HG03558 (cell line): ENCODE results near the gene ENOX1.

Source experiments
- ATAC-seq: cut with Tn5 transposase; IDR thresholded peaks from one replicate; pipeline ENCODE4 v1.9.1; 2021; ENCODE audit warnings: moderate number of reproducible peaks; ENCODE audit not compliant: unreplicated experiment; ENCODE audit errors: extremely low read depth

Gene ENOX1

DNA sequence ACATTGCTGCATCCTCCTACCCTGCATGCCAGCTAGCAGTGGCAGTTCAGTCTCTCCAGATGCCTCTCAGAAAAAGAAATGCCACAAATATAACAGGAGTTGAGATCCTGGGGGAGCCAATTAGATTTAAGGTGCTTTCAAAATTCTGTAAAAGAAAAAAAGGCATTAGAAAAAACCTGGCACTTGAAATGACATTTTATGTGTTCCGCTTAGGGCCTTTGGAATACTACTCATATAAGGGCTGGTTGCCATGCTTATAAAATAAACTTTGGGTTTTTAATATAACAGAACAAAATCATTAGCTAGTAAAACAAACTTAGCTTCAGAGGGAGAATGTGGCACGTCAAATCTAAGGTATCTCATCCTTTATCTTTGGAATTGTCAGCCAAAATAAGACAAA lies 104.1 kb downstream of the ENOX1 start:
- no peak for ATAC-seq

DNA sequence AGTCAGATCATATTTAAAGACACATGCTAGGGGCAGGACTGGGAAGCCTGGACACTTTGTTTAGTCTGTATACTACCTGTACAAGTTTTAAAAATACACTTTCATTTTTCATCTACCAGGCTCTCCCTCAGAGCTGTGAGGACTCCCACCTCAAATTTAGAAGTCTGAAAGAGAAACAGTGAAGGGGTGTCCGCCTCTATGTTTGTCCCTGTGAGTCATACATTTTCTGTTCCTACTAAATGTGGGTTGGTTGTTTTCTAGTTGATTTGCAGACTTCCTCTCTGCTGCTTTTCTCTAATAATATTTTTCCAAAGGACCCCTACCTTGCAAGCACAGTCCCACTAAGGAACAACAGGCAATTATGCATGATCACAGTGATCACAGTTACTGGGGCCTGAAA lies 110.5 kb downstream of the ENOX1 start:
- peak; percentile 89 for ATAC-seq

DNA sequence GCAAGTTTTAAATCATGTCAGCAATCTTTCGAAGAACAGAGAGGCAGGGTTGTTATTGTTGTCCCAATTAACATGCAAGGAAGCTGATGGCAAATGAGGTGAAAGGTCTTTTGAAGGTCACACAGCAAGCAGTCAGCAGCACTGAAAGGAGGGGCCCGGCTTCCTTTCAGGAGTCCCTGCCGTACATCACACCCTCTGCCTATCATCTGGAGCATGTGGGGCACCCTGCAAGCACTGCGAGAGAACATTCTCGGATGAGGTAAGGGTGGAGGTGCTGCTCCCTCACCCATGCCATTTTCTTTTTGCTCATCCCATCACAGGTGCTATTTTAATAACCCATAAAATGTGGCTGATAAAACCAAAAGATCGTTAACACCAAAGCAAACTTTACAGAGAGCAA lies 111.2 kb downstream of the ENOX1 start:
- ATAC-seq: no peak

DNA sequence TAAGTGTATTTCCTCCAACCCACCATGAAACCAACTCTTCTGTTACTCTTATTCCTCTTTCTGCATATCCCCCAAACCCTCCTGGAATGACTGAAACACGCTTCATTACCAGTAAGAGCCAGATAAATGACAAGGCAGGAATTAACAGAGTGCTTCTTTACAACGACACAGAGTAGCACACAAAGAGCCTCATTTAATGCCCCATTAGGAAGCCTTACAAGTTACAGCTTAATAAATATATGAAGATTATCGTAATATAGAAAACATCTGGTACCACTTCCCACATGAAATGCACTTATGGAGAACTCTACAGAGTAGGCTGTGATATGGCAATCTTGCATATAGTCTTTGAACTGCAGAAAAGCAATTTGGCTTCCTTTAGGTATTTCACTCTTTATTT lies 116.8 kb downstream of the ENOX1 start:
- no peak for ATAC-seq

DNA sequence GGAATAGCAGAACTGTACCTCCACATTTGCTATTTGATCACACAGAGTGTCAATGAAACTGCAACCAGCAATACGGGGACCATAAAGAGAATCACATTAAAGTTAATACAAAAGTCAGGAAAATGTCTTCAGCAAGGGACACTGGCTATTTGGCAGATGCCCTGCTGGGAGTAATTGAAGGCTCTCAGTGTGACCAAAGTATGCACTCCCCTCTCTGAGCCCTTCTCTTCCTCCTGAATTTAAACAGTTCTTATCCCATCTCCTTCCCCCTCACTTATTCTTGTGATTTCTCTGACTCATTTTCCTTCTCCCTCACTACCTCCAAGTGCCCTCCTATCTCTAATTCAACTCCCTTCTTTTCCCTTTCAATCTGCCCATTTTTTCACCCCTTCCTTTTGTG lies 117.7 kb downstream of the ENOX1 start:
- ATAC-seq: no peak

DNA sequence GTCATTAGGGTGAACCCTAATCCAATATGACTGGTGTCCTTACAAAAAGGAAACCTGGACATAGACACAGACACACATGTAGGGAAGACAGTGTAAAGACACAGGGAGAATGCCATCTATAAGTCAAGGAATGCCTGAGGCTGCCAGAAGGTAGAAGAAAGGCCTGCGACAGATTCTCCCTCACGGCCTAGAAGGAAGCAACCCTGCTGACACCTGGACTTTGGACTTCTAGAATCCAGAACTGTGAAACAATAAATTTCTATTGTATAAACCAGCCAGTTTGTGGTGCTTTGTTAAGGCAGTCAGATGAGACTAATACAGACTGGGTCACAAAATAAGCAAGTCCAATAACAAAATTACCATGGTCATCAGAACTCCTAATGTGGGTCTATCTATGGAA lies 120.4 kb downstream of the ENOX1 start:
- ATAC-seq: no peak

DNA sequence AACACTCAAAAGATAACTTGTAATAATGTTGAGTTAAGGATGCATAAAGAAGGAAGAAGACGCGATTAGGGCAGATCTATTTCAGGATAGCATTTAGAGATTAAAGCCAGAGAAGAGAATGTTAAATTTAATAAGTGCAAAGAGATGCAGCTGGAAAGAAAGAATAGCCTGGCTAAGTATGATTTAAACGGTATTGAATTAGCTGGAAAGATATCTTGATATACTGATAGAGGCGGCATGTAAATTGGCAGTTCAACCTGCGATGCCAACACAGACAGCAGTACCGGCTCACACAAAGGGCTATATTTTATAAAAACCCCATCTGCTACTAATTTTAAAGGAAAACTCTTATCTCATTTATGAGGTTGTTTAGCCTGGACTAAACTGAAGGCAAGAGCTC lies 121.4 kb downstream of the ENOX1 start:
- no peak for ATAC-seq

DNA sequence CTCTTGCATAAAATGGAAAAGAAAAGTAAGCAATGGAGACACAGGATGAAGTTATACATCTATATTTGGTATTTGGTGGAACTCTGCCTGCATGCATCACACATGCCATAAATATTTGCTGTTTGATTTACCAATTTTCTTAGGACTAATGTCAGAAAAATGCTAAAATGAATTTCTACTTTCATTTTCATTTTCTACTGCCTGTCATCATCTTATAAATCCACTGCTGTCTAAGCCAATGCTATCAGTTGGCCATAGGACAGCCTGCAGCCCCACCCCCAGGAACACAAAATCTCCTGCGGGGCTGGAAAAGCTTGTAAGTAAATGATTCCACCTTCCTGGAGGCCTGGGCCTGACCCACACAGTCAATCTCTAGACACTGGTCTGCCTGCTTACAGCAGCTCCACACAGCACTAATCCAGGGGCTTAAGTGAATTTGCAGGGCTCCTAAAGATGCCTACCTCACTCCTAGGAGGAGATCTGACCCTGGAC lies 122.0 kb downstream of the ENOX1 start:
- no peak for ATAC-seq

DNA sequence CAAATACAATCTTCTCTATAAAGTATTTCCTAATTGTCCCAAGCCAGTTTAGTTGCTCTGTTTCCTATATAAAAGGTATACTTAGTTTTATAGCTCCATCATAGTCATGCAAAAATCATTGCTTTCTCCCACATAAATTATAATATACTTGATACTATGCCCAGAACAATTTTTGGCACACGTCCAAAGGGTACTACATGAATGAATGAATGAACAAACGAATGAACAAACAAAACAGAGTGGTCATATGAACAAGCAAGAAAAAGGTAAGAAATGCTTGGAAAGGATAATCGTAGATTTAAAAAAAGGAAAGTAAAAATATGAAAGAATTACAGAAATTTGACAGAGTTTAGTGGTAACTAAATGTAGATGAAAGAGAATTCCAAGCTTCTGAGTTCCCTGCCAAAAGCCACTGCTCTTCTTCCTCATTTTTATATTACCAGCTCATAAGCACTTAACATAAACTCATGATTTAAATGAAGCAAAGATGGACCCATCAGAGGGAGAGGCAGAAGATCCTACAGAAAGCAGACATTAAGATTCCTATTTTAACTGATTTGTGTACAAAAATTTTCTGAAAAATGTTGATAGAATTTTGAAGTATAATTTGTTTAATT lies 123.2 kb downstream of the ENOX1 start:
- no peak for ATAC-seq

DNA sequence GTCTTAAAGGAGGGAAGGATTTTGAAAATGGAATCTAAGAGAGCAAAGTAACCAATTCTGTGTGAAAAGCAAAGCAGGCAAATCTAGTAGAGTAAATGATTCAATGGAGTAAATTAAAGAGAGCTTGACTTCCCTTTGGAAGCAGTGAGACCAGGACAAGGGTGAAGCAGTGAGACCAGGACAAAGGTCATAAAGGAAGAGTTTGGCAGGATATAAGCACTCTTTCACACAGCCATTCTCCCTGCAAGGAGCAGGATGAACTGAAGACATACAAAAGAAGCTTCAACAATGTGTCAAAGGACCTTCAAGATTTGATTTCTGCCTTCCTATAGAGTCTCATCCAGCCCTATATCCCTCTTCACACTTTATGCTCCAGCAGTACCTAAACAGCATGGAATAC lies 123.8 kb downstream of the ENOX1 start:
- ATAC-seq: no peak

DNA sequence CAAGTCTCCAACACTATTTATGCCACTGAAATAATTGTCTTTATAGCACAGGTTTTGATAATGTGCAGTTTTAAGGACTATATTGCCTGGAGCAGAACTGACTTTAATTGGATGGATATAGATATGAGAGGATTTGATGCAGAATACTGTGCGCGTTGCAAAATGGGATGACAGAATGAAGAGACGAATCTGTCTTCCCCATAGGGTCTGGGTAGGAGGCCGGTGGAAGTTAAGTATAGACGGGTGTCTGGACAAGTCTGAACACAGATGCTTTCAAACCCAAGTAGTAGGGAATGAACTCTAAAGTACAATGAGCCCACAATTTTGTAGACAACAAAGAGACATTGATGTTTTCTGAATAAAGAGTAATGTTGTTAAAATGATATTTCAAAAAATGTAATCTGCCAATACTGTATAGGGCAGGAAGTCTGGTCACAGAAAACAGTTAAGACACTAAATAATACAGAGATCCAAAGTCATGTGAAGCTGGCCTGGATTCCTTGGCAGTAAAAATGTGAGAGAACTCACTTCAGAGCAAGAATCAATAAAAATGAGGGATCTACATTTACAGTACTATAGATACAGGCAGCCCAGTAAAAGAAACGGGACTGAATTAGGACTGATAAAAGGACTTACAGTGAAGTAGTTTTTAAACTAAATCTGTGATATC lies 125.5 kb downstream of the ENOX1 start:
- ATAC-seq: no peak

DNA sequence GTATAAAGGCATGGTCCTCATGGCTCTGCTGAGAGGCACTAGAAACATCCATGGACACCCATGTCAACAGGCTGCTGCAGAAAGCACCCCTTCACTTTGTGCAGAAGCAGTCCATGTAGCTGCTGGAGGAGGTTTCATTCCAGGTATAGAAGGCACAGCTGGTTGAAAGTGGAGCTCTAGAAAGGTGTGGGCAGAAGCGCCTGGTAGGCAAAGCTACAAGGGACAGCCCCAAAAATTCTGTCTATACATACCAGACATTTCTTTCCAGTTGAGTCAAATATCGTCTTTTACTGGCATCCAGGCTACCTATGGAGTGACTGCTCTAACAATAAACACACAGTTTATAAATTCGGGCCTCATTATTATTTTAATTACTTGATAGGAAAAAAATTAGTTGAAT lies 129.3 kb downstream of the ENOX1 start:
- ATAC-seq: no peak

DNA sequence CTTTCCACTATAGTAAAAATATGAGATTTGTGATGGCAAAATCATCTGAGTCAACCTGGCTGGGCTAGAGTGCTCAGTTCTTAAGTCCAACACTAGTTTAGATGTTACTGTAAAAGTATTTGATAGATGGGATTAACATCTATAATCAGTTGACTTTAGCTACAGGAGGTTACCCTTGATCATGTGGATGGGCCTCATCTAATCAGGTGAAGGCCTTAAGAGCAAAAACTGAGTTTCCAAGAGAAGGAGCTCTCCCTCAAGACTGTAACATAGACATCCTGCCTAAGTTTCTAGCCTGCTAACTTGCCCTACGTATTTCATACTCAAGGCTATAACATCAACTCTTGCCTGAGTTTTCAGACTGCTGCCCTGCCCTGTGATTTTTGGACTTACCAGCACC lies 132.8 kb downstream of the ENOX1 start:
- ATAC-seq: no peak

DNA sequence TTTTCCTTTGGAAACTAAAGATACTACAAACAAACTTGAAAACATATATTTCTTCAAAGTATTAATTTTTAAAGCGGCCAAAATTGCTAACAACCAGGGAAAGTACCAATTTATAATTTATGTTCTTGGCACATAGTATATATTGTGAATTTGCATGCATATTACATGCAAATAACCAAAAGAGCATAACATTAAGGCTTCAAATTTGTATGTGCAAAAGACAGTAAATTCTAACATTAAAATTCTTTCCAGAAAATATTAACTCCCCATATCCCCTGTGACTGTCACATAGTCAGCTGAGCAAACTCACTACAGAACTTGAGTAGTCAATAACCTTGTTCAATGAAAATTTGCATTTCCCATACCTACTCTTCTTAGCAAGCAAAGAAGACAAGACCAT lies 133.4 kb downstream of the ENOX1 start:
- ATAC-seq: no peak

DNA sequence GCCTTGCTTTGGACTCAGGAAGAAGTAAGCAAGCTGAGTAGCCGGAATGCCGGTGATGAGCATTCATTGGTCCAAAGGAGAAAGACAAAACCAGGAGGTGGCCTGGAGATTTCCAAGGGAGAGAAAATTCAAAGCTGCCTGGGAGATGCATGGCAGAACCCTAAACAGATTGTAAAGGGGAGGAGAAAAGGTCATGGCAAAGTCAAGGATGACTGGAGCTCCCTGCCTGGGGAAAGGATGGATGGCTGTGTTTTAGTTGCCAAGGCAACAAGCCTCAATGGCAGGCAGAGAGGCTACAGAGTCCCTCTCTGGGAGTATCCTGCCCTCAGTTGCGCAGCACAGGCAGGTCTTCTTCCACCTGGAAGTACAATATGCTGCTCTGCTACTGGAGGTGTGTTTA lies 134.0 kb downstream of the ENOX1 start:
- no peak for ATAC-seq

DNA sequence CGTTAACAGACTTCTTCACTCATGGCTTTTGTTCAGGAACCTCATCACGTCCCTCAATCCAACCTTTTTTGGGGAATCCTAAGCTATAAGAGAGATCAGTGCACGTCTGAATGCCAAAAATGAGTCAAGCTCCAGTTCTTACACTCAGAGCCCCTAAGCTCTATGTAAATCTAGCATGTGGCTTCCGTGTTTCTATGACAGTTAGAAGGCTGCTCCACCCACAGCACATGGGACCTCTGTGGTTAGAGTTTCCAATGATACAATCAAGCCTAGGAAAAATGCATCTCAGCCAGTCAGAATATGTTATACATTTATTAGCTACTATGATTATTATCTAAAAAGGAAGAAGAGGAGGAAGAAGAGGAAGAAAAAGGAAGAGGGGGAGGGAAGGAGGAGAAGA lies 135.9 kb downstream of the ENOX1 start:
- no peak for ATAC-seq

DNA sequence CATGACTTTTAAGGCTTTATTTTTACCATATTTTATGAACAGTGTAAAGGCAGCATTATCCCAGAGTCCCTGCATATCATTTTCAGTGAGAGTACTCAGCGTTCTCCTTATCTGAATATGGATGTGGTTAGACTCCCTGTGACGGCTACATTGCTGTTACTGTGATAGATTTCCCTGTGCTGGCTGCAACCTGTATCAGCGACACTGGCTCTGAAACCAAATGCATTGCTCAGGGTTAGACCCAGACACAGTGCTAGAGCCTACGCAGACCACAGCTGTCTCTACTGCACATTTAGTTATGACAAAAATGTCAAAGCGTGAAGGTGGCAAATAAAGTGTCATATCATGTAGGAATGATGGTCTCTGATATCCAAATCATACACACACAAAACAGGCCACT lies 138.0 kb downstream of the ENOX1 start:
- ATAC-seq: no peak

DNA sequence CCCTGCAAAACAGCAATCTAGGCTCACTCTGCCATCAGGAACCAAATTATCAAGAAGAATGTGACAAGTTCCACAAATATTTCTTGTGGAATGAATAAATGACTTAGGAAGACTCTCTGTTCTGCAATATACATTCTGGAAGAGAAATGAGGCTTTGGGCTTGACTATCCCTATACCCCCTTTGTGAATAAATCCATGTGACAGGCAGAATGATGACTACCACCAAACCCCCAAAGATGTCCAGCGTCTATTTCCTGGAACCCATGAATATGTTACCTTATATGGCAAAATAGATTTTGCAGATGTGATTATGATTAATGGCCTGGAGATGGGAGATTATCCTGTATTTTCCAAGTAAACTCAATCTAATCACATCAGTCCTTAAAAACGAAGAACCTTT lies 139.3 kb downstream of the ENOX1 start:
- no peak for ATAC-seq

DNA sequence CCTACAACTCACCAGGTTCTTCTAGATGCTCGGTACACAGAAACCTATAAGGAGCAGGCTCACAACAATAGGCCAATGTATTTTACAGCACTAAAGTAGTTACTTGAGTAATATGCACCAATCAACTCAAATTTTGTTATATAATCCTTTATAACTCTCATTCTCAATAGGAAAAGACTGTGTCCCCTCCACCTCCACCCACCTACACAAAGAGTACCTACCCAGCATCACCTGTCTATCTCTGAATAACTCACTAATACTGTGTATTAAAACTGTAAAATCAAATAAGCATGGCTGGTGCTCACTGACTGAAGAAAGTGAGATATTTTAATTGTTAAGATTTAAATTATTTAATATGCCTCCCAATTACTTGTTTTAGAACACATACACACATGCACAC lies 146.3 kb downstream of the ENOX1 start:
- ATAC-seq: no peak

DNA sequence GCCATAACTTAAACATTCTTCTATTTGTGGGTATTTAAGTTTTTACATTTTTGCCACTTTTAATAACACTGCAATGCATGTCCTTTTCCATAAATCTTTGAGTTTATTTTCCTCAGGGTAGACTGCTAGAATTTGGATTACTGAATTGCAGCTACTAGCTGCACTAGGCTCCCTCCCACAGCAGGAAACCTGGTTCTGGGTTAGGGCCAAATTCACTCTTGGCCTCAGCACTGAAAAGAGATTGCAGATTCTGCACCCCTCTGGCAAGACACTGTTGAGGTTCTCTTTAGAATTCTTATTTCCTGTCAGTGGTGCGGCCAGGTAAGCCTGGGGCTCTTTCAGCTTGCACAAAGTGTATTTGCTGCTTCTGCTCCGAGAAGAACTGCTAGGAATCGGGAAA lies 155.7 kb downstream of the ENOX1 start:
- ATAC-seq: no peak

DNA sequence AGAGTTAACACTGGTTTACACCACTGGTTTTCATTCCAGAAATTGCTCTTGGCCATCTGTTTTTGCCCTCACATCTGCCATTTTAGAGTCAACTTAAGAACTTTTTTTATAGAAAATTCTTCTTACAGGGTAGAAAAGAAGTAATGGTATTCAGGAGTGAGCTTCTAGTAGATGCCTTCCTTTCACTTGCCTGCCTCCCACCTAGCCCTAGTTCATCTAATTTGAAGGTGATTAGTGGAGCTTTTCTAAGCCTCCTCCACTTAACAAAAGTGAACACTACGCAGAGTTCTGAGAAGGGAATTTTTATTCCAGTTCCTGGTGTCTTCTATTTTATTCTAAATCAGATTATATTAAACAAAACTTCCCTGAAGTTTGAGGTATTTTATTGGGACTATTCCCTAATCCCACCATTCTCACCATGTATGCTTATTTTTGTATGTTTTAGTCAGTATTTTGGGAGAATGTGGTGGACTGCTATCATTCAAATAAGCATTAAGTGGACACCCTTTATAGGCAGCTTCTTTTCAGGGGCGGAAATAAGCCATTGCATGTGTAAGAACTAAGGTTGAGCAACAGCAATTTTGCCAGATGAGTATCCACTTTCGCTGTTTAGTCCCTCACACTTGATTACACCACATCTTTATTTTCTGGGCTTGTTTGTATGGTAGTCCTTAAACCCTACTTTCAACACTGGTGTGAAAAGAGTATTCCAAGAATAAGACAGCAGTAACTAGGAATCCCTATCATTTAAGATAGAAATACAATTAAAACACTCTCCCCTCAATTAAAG lies 156.9 kb downstream of the ENOX1 start:
- ATAC-seq: no peak

DNA sequence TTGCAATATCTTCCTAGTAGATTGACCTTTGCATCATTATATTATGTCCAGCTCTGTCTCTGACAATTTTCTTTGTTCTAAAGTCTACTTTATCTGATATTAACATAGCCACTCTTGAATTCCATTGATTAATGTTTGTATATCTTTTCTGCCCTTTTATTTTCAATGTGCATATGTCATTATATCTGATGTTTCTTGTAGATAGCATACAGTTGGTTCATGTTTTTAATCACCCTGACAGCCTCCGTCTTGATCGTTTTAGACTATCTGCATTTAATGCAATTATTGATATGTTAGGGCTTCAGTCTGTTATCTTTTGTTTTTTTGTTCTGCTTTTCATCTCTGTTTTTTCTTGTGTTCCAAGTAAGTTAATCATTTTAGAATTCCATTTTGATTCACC lies 159.8 kb downstream of the ENOX1 start:
- no peak for ATAC-seq
